Fibroblast of the aortic adventitia (primary cell): ENCODE results near the gene HSD11B1. TPM values are rescaled to one million over a fixed set of nuclear protein-coding genes. Genes with fewer than 3 reads are reported as not detected.

Source experiments
- DNase-seq: peaks from one replicate; pipeline ENCODE4 v3.0.0-alpha.2; 2010; ENCODE audit warnings: low read depth
- H3K4me3 ChIP-seq: 2 replicates; pipeline ENCODE4 v1.5.1; 2011; ENCODE audit warnings: low read depth, mild to moderate bottlenecking, control low read depth, low read length, moderate library complexity
- CTCF ChIP-seq: IDR thresholded peaks from 2 replicates; pipeline ENCODE4 v1.5.1; 2011; ENCODE audit warnings: mild to moderate bottlenecking, low read length, control low read depth, inconsistent platforms; ENCODE audit not compliant: insufficient read depth
- total RNA-seq: library from RNA; depleted of rRNA; stranded (reverse); fragments of >200 nt; gene quantifications from 2 replicates; pipeline ENCODE4 v1.2.3, GENCODE V29; 2012; ENCODE audit warnings: low replicate concordance

HSD11B1 gene
- total RNA-seq, 1 donor, result 33.3 TPM

- no peak for TF ChIP-seq CTCF
- DNase-seq, result no peak
- no peak overlapping the region for H3K4me3 ChIP-seq
Measured at GRCh38 chr1:209721323-209721722, 16.7 kb downstream of the HSD11B1 start.

DNA sequence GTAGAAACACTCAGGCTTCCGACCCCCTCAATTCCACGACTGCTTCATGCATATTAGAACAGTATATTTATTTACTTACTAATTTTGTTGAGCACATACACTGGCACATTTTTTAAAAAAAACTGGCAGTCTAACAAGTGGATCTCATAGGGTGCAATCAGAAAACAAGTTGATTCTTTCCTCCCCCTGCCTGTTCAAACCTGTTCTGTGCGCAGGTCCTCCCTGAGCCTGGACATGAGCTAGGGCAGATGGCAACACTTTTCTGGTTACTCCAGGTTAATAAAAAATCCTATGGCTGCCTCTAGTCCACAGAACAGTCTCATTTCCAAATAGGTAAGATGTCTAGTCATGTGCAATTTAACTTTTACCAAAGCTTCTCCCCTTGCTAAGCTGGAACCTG, 18.6 kb downstream of the HSD11B1 start:
- TF ChIP-seq CTCF, result no peak
- DNase-seq, result no peak

GRCh38 chr1:209723756-209724693, 19.4 kb downstream of the HSD11B1 start:
- no peak for TF ChIP-seq CTCF
- peak; percentile 31 for DNase-seq
- H3K4me3 ChIP-seq, result no peak overlapping the region

More for the DNA sequence above, 18.6 kb downstream of the HSD11B1 start:
- no peak overlapping the region for H3K4me3 ChIP-seq

- TF ChIP-seq CTCF, result no peak
- DNase-seq, result no peak
- H3K4me3 ChIP-seq, result no peak overlapping the region
Measured at GRCh38 chr1:209727286-209727685, 22.6 kb downstream of the HSD11B1 start.

GRCh38 chr1:209727785-209728184, 23.1 kb downstream of the HSD11B1 start:
- DNase-seq, result no peak
- H3K4me3 ChIP-seq, result no peak overlapping the region
- TF ChIP-seq CTCF, result no peak

DNA sequence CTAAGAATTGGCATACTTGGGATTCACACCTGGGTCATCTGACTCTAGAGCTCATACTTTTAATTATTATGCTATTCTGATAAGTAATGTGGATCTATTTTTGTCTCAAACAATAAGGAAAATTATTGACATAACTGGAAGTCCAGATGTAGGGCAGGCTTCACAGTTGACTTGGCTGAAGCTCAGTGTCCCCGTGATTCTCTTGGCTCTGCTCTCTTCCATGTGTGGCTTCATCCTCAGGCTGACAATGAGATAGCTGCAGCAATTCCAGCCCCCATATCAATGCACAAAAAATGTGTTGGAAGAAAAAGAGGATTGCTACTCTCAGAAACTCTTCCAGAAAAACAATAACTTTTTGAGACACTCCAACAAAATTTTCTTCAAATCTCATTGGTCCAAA, 23.8 kb downstream of the HSD11B1 start:
- no peak for TF ChIP-seq CTCF
- no peak overlapping the region for H3K4me3 ChIP-seq
- DNase-seq, result no peak
